H1 (cell line): ENCODE results near the gene PCNX3. TPM values are rescaled to one million over a fixed set of nuclear protein-coding genes. Genes with fewer than 3 reads are reported as not detected.

Experiments used
- CTCF ChIA-PET: fragments of 300-600 bp; sonication (Branson Sonifier 250); formaldehyde crosslinking; loops from one replicate; lab custom pipeline; 2021; ENCODE audit not compliant: partially characterized antibody; lab: Charles Lee
- POLR2A ChIA-PET: fragments of 300-600 bp; sonication (Branson Sonifier 250); formaldehyde crosslinking; loops from one replicate; lab custom pipeline; 2021; ENCODE audit warnings: inconsistent platforms; ENCODE audit not compliant: partially characterized antibody; lab: Charles Lee
- DNase-seq, 2 experiments: peaks; one replicate each; pipeline versions ENCODE4 v3.0.0 to v3.0.0-alpha.2; 2010 to 2022; ENCODE audit warnings: low spot score in 2 of 2, low read depth in 1 of 2, mixed read lengths in 1 of 2
- FAIRE-seq: peaks from 2 replicates; lab custom pipeline; 2011; peaks lifted over from hg19 to GRCh38; lab: Jason Lieb, UNC
- H2AFZ ChIP-seq: 2 replicates; pipeline ENCODE4 v1.8.1; 2012; ENCODE audit warnings: low read length, inconsistent platforms
- H2AK5ac ChIP-seq: 2 replicates; pipeline ENCODE4 v1.6.1; 2013; ENCODE audit warnings: low read depth, low read length
- H2BK120ac ChIP-seq: replicated peaks from 2 replicates; pipeline ENCODE3; 2013; ENCODE audit warnings: low read depth, low read length, inconsistent platforms
- H2BK12ac ChIP-seq: 2 replicates; pipeline ENCODE4 v1.6.1; 2013; ENCODE audit warnings: low read depth, low read length
- H2BK15ac ChIP-seq: 2 replicates; pipeline ENCODE4 v1.6.1; 2013; ENCODE audit warnings: low read length
- H2BK20ac ChIP-seq: 2 replicates; pipeline ENCODE4 v1.6.1; 2013; ENCODE audit warnings: low read length
- H2BK5ac ChIP-seq: 2 replicates; pipeline ENCODE4 v1.6.1; 2013; ENCODE audit warnings: low read depth, low read length
- H3K14ac ChIP-seq: 2 replicates; pipeline ENCODE4 v1.6.1; 2013; ENCODE audit warnings: inconsistent platforms; ENCODE audit not compliant: insufficient read length
- H3K18ac ChIP-seq: 2 replicates; pipeline ENCODE4 v1.6.1; 2013; ENCODE audit warnings: low read length; ENCODE audit errors: extremely low read depth
- H3K23ac ChIP-seq: 2 replicates; pipeline ENCODE4 v1.6.1; 2013; ENCODE audit warnings: inconsistent platforms; ENCODE audit not compliant: insufficient read length
- H3K23me2 ChIP-seq: 2 replicates; pipeline ENCODE4 v1.6.1; 2013; ENCODE audit warnings: low read depth, low read length
- H3K27ac ChIP-seq: 2 replicates; pipeline ENCODE4 v1.6.1; 2011; ENCODE audit warnings: low read depth, low read length, inconsistent platforms
- H3K27me3 ChIP-seq, 4 experiments: replicated peaks in 1 of 4; 1 replicate in 1 of 4; 2 replicates in 3 of 4; pipeline versions ENCODE4 v1.6.1 to v1.8.1; 2011 to 2013; ENCODE audit warnings: low read length in 3 of 4, mild to moderate bottlenecking in 3 of 4, inconsistent platforms in 2 of 4, mixed read lengths in 2 of 4, moderate library complexity in 1 of 4; ENCODE audit not compliant: control insufficient read depth in 3 of 4, insufficient read depth in 3 of 4; ENCODE audit errors: extremely low read depth in 1 of 4
- H3K36me3 ChIP-seq, 4 experiments: 2 replicates each; pipeline versions ENCODE4 v1.6.1 to v1.8.1; 2011 to 2013; ENCODE audit warnings: mild to moderate bottlenecking in 4 of 4, low read length in 3 of 4, moderate library complexity in 2 of 4, control low read depth in 1 of 4, inconsistent platforms in 1 of 4; ENCODE audit not compliant: insufficient read depth in 4 of 4, control insufficient read depth in 2 of 4
- H3K4ac ChIP-seq: replicated peaks from 2 replicates; pipeline ENCODE3; 2013; ENCODE audit warnings: low read length, low read depth, mixed read lengths, inconsistent platforms; ENCODE audit not compliant: insufficient read length
- H3K4me1 ChIP-seq, 4 experiments: replicated peaks in 1 of 4; 1 replicate in 1 of 4; 2 replicates in 3 of 4; pipeline versions ENCODE4 v1.6.1 to v1.8.1; 2011 to 2013; ENCODE audit warnings: low read length in 3 of 4, inconsistent platforms in 2 of 4, mixed read lengths in 1 of 4; ENCODE audit not compliant: insufficient read depth in 4 of 4, control insufficient read depth in 3 of 4
- H3K4me2 ChIP-seq, 2 experiments: 2 replicates each; pipeline versions ENCODE4 v1.6.1 to v1.8.1; 2011 to 2013; ENCODE audit warnings: low read depth in 2 of 2, low read length in 2 of 2, control low read depth in 1 of 2, inconsistent platforms in 1 of 2, mild to moderate bottlenecking in 1 of 2; ENCODE audit not compliant: insufficient read depth in 1 of 2
- H3K4me3 ChIP-seq, 4 experiments: fragments of 200-600, 300-600 bp in 1 of 4; sonication (generic), shearing (Covaris generic), sonication (Bioruptor Twin) in 1 of 4; 2 replicates each; pipeline versions ENCODE4 v1.5.1 to v1.8.1; 2011 to 2016; ENCODE audit warnings: low read length in 4 of 4, low read depth in 3 of 4, control low read depth in 2 of 4, inconsistent platforms in 2 of 4, mild to moderate bottlenecking in 2 of 4, mixed read lengths in 1 of 4, moderate library complexity in 1 of 4; ENCODE audit not compliant: insufficient read depth in 2 of 4; ENCODE audit errors: extremely low read depth in 1 of 4
- H3K56ac ChIP-seq: replicated peaks from 2 replicates; pipeline ENCODE3; 2013; ENCODE audit warnings: low read depth, mild to moderate bottlenecking, mixed read lengths, low read length, inconsistent platforms; ENCODE audit not compliant: insufficient read length
- H3K79me1 ChIP-seq: 2 replicates; pipeline ENCODE4 v1.6.1; 2013; ENCODE audit warnings: low read depth, low read length, control low read depth
- H3K79me2 ChIP-seq, 2 experiments: 2 replicates each; pipeline versions ENCODE4 v1.6.1 to v1.8.1; 2012 to 2013; ENCODE audit warnings: low read length in 2 of 2, mild to moderate bottlenecking in 2 of 2, inconsistent platforms in 1 of 2; ENCODE audit not compliant: insufficient read depth in 2 of 2, control insufficient read depth in 1 of 2
- H3K9ac ChIP-seq, 4 experiments: replicated peaks in 1 of 4; 1 replicate in 1 of 4; 2 replicates in 3 of 4; pipeline versions ENCODE4 v1.6.1 to v1.8.1; 2011 to 2013; ENCODE audit warnings: low read depth in 3 of 4, low read length in 3 of 4, control low read depth in 2 of 4, mild to moderate bottlenecking in 2 of 4, moderate library complexity in 2 of 4, inconsistent platforms in 1 of 4; ENCODE audit errors: extremely low read depth in 1 of 4
- H3K9me3 ChIP-seq, 2 experiments: 2 replicates each; pipeline versions ENCODE4 v1.6.1 to v1.8.1; 2012 to 2013; ENCODE audit warnings: mild to moderate bottlenecking in 2 of 2, moderate library complexity in 2 of 2, control low read depth in 1 of 2, inconsistent platforms in 1 of 2, low read depth in 1 of 2, low read length in 1 of 2, mixed read lengths in 1 of 2; ENCODE audit not compliant: insufficient read depth in 2 of 2
- H4K20me1 ChIP-seq, 2 experiments: replicated peaks in 1 of 2; 2 replicates each; pipeline versions ENCODE3 to v1.8.1; 2011 to 2013; ENCODE audit warnings: inconsistent platforms in 2 of 2, low read length in 2 of 2, mild to moderate bottlenecking in 1 of 2; ENCODE audit not compliant: insufficient read depth in 2 of 2, control insufficient read depth in 1 of 2
- H4K5ac ChIP-seq: 2 replicates; pipeline ENCODE4 v1.6.1; 2013; ENCODE audit warnings: low read length, low read depth, mixed read lengths, inconsistent platforms; ENCODE audit not compliant: insufficient read length
- H4K8ac ChIP-seq: 2 replicates; pipeline ENCODE4 v1.8.0; 2013; ENCODE audit warnings: mild to moderate bottlenecking, moderate library complexity, low read length, inconsistent platforms; ENCODE audit not compliant: insufficient read depth; ENCODE audit errors: extremely low read depth
- H4K91ac ChIP-seq: replicated peaks from 2 replicates; pipeline ENCODE3; 2013; ENCODE audit warnings: low read length, mixed read lengths, inconsistent platforms; ENCODE audit not compliant: insufficient read length
- ATF2 ChIP-seq: IDR thresholded peaks from 2 replicates; pipeline ENCODE4 v1.6.1; 2012; ENCODE audit warnings: low read length, inconsistent platforms
- CHD1 ChIP-seq: IDR thresholded peaks from 2 replicates; pipeline ENCODE4 v1.6.1; 2012; ENCODE audit warnings: low read depth, low read length, improper control_type of control experiment
- CTBP2 ChIP-seq: IDR thresholded peaks from 2 replicates; pipeline ENCODE4 v1.7.0; 2011; ENCODE audit warnings: borderline replicate concordance, mild to moderate bottlenecking, moderate library complexity, mixed read lengths, low read length; ENCODE audit not compliant: insufficient read depth, insufficient read length
- NRF1 ChIP-seq: IDR thresholded peaks from 2 replicates; pipeline ENCODE4 v1.6.1; 2011; ENCODE audit warnings: mild to moderate bottlenecking, low read depth, low read length, improper control_type of control experiment
- POLR2AphosphoS5 ChIP-seq: IDR thresholded peaks from 2 replicates; pipeline ENCODE4 v1.6.1; 2011; ENCODE audit warnings: low read depth, low read length
- RNF2 ChIP-seq: fragments of 200-900, 300-1000 bp; sonication (generic); IDR thresholded peaks from 2 replicates; pipeline ENCODE4 v1.7.1; 2016; ENCODE audit warnings: borderline replicate concordance, low read depth, mild to moderate bottlenecking, antibody characterized with exemption, low read length; ENCODE audit not compliant: poor library complexity, severe bottlenecking; ENCODE audit errors: missing control alignments
- SP2 ChIP-seq: IDR thresholded peaks from 2 replicates; pipeline ENCODE4 v1.6.1; 2012; ENCODE audit warnings: mild to moderate bottlenecking, low read length, inconsistent platforms
- WGBS, 2 experiments: shearing (Covaris generic) in 1 of 2; methylation state at CpG; one replicate each; pipeline versions ENCODE4 v1.1.6 to v1.1.7; 2013 to 2015; ENCODE audit warnings: low lambda C conversion rate in 2 of 2, mixed read lengths in 2 of 2, inconsistent platforms in 1 of 2, low coverage in 1 of 2, missing lambda C conversion rate in 1 of 2; ENCODE audit not compliant: insufficient replicate concordance in 2 of 2, insufficient coverage in 1 of 2, insufficient read length in 1 of 2; ENCODE audit errors: extremely low coverage in 1 of 2, missing lambda C conversion rate in 1 of 2; 5-methylcytosine and 5-hydroxymethylcytosine counted together
- polyA plus RNA-seq, 7 experiments: library from polyadenylated mRNA; depleted of rRNA in 3 of 7; stranded (reverse) in 5 of 7; unstranded in 2 of 7; fragments of >200 nt in 5 of 7; fragments of 200-250 nt in 2 of 7; gene quantifications; 1 replicate in 5 of 7; 2 replicates in 1 of 7; 4 replicates in 1 of 7; pipeline versions ENCODE4 v1.2.1 to v1.2.3, GENCODE V29; 2011 to 2013; ENCODE audit warnings: missing spikeins in 2 of 7, mixed read lengths in 2 of 7
- total RNA-seq: library from RNA; stranded (reverse); fragmentation: NEBNext Ultra II Directional; extraction: Animal tissue kit (Norgen Biotek cat#: 25700); gene quantifications from 2 replicates; pipeline ENCODE4 v1.2.1, GENCODE V29; 2021

Gene PCNX3
- total and polyA plus RNA-seq, 2 of the 8 experiments (the other 6 are each of a cell fraction or from before 2014, with no cell fraction given) = 27.2 to 38.8 TPM

- H3K4me1 ChIP-seq = peaks cover 0 to 9% (median 3%) of the 10 kb centered on the region in 4 experiments; a peak in 4 of 7 replicates
- peaks cover 7 to 40% (median 21%) of the 10 kb centered on the region in 4 experiments; a peak in 7 of 8 replicates for H3K36me3 ChIP-seq
- H3K9me3 ChIP-seq = no peaks in the 10 kb centered on the region
- no peak overlapping the region for H2BK5ac ChIP-seq
- 92% methylated on average over 13 of the region's 14 CpGs; no CpG with 5 or more reads in 1 of the 2 experiments for WGBS, 2 experiments
- peaks cover 12% of the 10 kb centered on the region for H3K23me2 ChIP-seq
- no peaks in the 10 kb centered on the region for H3K27me3 ChIP-seq
- no peak overlapping the region for H3K27ac ChIP-seq
- POLR2A ChIA-PET = interaction anchor here (1.4 to 5.7 kb wide), 3 partner anchors 7 to 19 kb away, joined by 4 to 38 read pairs (median 6); partner anchors contain the start of gene SIPA1
- H3K79me1 ChIP-seq = peaks cover 16% of the 10 kb centered on the region
- H3K4ac ChIP-seq = no peak overlapping the region
- H3K14ac ChIP-seq = no peak overlapping the region
- H2AFZ ChIP-seq = no peak overlapping the region
- DNase-seq = no peak
- no peak overlapping the region for H4K8ac ChIP-seq
- no peak overlapping the region for H4K91ac ChIP-seq
- no peak overlapping the region for H2BK120ac ChIP-seq
- FAIRE-seq = no peak
- H4K20me1 ChIP-seq = peaks cover 5 to 38% of the 10 kb centered on the region in 2 experiments
- peaks cover 6 to 16% of the 10 kb centered on the region in 2 experiments for H3K79me2 ChIP-seq
- H3K4me3 ChIP-seq = no peak overlapping the region
- no peak overlapping the region for H3K4me2 ChIP-seq
- H3K56ac ChIP-seq = no peak overlapping the region
- H3K18ac ChIP-seq = no peak overlapping the region
- no peak overlapping the region for H3K23ac ChIP-seq
- no peak overlapping the region for H2BK15ac ChIP-seq
- no peak overlapping the region for H2BK12ac ChIP-seq
- no peak overlapping the region for H2BK20ac ChIP-seq
- H3K9ac ChIP-seq = no peak overlapping the region
- CTCF ChIA-PET = interaction anchor here (1.0 to 2.1 kb wide), 3 partner anchors 25 to 368 kb away, joined by 3 to 8 read pairs (median 4); no protein-coding TSS in a partner anchor
- H2AK5ac ChIP-seq = no peak overlapping the region
- no peak overlapping the region for H4K5ac ChIP-seq
- TF ChIP-seq CHD1 = no peak
- no peak for TF ChIP-seq ATF2
- no peak for TF ChIP-seq RNF2
- TF ChIP-seq SP2 = no peak
- TF ChIP-seq NRF1 = no peak
- no peak for TF ChIP-seq POLR2AphosphoS5
- TF ChIP-seq CTBP2 = no peak
Observed at GRCh38 chr11:65618763-65619162, 3.2 kb downstream of the PCNX3 start.
